H1 (cell line): ENCODE measurements around the gene CYBA.

Experiments
- ATF3 ChIP-seq: IDR thresholded peaks from 2 replicates; pipeline ENCODE4 v1.6.1; 2011; ENCODE audit warnings: low read depth, mild to moderate bottlenecking, low read length; ENCODE audit not compliant: insufficient read depth
- CHD1 ChIP-seq: IDR thresholded peaks from 2 replicates; pipeline ENCODE4 v1.6.1; 2012; ENCODE audit warnings: low read depth, low read length, improper control_type of control experiment
- CREB1 ChIP-seq: IDR thresholded peaks from 2 replicates; pipeline ENCODE4 v1.6.1; 2012; ENCODE audit warnings: inconsistent platforms
- CTCF ChIP-seq, 3 experiments: IDR thresholded peaks; 1 replicate in 2 of 3; 2 replicates in 1 of 3; pipeline versions ENCODE4 v1.5.1 to v1.6.1; 2011; ENCODE audit warnings: low read length in 3 of 3, mild to moderate bottlenecking in 3 of 3, inconsistent platforms in 2 of 3, low read depth in 1 of 3, moderate library complexity in 1 of 3; ENCODE audit not compliant: insufficient read depth in 1 of 3; ENCODE audit errors: control extremely low read depth in 1 of 3
- EZH2 ChIP-seq: fragments of 200-600 bp; sonication (generic); IDR thresholded peaks from 2 replicates; pipeline ENCODE4 v1.7.1; 2012; ENCODE audit warnings: low read depth, mild to moderate bottlenecking, moderate library complexity, low read length, inconsistent platforms; ENCODE audit not compliant: severe bottlenecking
- MAX ChIP-seq: IDR thresholded peaks from 2 replicates; pipeline ENCODE4 v1.6.1; 2012; ENCODE audit warnings: inconsistent platforms
- NANOG ChIP-seq: IDR thresholded peaks from 2 replicates; pipeline ENCODE4 v1.6.1; 2011; ENCODE audit warnings: low read length, low read depth, mild to moderate bottlenecking, inconsistent platforms; ENCODE audit not compliant: insufficient read depth, poor library complexity, severe bottlenecking
- POLR2A ChIP-seq, 2 experiments: IDR thresholded peaks; 1 replicate in 1 of 2; 2 replicates in 1 of 2; pipeline ENCODE4 v1.6.1; 2011; ENCODE audit warnings: low read depth in 2 of 2, low read length in 2 of 2, mild to moderate bottlenecking in 2 of 2; ENCODE audit errors: control extremely low read depth in 1 of 2
- RAD21 ChIP-seq, 2 experiments: IDR thresholded peaks in 1 of 2; conservative IDR thresholded peaks in 1 of 2; 2 replicates each; pipeline ENCODE4 v1.6.1; 2011; ENCODE audit warnings: low read depth in 2 of 2, low read length in 2 of 2, improper control_type of control experiment in 1 of 2, inconsistent platforms in 1 of 2, mild to moderate bottlenecking in 1 of 2, moderate library complexity in 1 of 2
- USF2 ChIP-seq: IDR thresholded peaks from 2 replicates; pipeline ENCODE4 v1.6.1; 2011; ENCODE audit warnings: low read length, improper control_type of control experiment

DNA sequence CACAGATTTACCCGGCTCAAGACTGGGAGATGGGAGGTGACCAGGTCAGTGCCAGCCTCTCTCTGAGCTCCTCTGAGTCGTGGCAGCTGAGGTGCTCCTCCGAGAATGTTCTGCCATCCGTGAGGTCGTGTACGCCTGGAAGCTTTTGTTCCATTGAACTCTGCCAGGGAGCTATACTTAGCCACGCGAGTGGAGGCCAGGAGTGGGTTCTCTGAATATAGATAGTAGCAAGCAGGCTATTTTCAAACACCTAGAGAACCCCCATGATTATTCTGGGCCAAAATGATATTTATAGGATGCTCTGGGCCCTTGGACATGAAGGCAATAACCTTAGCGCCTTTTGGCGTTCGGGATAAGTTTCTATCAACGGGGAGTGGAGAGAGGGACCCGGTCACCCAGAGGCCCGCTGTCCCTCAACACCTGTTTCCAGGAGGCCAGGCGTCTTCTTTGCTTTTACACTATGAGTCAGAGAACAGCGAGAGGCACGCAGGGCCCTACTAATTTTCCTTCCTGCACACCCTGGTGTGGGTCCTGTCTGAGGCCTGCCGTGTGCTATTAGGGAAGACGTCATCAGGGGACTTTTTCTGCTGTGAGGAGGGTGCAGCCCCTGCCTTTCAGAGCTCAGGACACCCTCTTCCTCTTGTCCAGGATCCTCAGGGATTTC, 23.0 kb upstream of the CYBA start:
- TF ChIP-seq RAD21 (IDR thresholded peaks at IDR 0.05 in 1 of 2, conservative IDR thresholded peaks at IDR 0.05 in 1 of 2; ENCODE audit: low read depth in 2 of 2, low read length in 2 of 2) (no peak), CTCF (IDR thresholded peaks at IDR 0.05; ENCODE audit: control extremely low read depth in 1 of 3, insufficient read depth in 1 of 3, low read depth in 1 of 3, low read length in 3 of 3) (no peak), POLR2A (IDR thresholded peaks at IDR 0.05; ENCODE audit: control extremely low read depth in 1 of 2, low read depth in 2 of 2, low read length in 2 of 2) (no peak), NANOG (no peak), CREB1 (no peak), MAX (no peak), ATF3 (no peak), EZH2 (no peak), USF2 (no peak), CHD1 (no peak)
